ENCODE data around the gene DDX43.

DNA sequence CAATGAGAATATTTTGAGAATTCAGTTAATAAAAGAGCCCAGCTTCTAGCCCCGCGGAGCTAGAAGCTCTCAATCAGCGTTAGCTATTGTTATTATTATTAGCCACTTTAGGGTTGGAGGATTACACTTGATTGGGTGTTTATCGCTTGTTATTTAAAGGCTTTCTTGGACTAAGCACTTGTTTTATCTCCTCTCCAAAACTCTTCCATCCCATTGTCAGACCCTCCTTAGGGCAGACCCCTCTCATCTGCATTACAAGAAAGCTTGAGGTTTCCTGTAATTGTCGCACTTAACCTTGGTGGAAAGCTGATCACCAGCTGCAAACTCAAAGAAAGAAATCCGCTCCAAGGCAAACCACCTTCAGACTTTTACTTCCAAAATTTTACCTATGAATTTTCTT lies 45.3 kb upstream of the DDX43 start:
- TF ChIP-seq CEBPB (IDR thresholded peaks at IDR 0.05; ENCODE audit: low read depth) (no peak), EZH2 (IDR thresholded peaks at IDR 0.05) (no peak)
